Measurements from ENCODE around the gene DCAF15.

DCAF15 gene

DNA sequence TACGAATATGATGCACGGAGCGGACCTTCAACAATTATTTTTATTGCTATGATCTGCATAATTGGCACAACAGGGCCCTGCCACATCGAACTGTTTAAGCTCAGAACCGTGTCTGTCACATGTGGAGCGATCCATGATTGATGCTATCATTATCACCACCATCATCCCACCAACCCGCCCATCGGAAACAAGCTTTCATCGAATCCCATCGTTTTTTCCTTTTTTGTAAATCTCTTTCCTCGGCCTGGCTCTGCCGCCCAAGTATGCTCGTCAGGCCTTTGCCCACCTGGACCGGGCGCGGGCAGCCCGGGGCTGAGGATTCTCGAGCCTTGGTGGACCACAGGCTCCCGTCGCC, 533 bp upstream of the DCAF15 start:
- peak overlapping the region; percentile 67 for H3K4me3 ChIP-seq (ENCODE audit: low read depth, low read length)
- TF ChIP-seq, protein P1, sequence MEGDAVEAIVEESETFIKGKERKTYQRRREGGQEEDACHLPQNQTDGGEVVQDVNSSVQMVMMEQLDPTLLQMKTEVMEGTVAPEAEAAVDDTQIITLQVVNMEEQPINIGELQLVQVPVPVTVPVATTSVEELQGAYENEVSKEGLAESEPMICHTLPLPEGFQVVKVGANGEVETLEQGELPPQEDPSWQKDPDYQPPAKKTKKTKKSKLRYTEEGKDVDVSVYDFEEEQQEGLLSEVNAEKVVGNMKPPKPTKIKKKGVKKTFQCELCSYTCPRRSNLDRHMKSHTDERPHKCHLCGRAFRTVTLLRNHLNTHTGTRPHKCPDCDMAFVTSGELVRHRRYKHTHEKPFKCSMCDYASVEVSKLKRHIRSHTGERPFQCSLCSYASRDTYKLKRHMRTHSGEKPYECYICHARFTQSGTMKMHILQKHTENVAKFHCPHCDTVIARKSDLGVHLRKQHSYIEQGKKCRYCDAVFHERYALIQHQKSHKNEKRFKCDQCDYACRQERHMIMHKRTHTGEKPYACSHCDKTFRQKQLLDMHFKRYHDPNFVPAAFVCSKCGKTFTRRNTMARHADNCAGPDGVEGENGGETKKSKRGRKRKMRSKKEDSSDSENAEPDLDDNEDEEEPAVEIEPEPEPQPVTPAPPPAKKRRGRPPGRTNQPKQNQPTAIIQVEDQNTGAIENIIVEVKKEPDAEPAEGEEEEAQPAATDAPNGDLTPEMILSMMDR (IDR thresholded peaks at IDR 0.05; ENCODE audit: low read depth, low read length, missing control alignments), result no peak
- DNase-seq (ENCODE audit: low read depth), result no peak
- in situ Hi-C loops (cut with HindIII; ENCODE audit: low sequenced_read_pairs), result no loop called here

DNA sequence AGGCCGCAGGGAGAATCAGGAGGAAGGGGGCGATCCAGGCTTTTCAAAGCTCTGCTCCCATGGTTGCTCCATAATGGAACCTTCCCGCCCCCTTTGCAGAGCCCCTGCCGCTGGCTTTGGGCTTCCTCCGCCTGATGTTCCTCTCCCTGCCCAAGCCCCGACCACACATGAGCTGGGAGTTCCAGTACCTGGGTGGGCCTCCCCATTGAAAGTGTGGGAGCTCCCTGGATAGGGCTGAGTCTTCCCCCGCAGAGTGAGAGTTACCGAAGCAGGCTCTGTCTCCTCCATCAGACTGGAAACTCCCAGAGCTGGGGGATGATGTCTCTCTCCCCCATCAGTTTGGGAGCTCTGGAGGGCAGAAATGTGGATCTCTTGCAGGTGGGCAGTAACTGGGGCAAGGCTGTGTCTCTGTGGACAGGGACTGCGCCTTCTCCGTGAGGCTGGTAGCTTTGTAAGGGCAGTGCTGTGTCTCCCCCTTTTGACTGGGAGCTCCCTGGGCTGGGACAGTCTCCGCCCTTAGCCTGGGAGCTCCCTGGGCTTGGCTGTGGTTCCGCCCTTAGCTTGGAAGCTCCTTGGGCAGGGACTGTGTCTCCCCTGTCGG, 722 bp downstream of the DCAF15 start:
- in situ Hi-C loops (cut with HindIII; ENCODE audit: low sequenced_read_pairs), result no loop called here
- no peak for DNase-seq (ENCODE audit: low read depth)
- TF ChIP-seq, protein P1 (IDR thresholded peaks at IDR 0.05; ENCODE audit: low read depth, low read length, missing control alignments), result peak; percentile 9
- H3K4me3 ChIP-seq (ENCODE audit: low read depth, low read length), result peak overlapping the region; percentile 67

DNA sequence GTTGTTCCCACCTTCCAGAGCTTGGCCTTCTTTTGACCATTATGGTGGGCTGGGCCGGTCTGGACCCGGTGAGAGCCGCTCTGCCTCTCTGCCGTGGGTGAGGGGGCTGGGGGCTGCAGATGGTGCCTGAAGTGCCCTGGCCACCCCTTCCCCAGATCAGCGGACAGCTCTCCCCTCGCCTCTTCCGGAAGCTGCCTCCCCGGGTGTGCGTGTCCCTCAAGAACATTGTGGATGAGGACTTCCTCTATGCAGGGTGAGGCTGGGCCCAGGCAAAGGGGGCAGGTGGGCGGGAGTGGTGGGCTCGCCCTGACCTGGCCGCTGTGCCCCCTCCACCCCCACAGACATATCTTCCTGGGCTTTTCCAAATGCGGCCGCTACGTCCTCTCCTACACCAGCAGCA, 1.9 kb downstream of the DCAF15 start:
- DNase-seq (ENCODE audit: low read depth), result no peak
- H3K4me3 ChIP-seq (ENCODE audit: low read depth, low read length), result no peak overlapping the region
- in situ Hi-C loops (cut with HindIII; ENCODE audit: low sequenced_read_pairs), result no loop called here
- TF ChIP-seq, protein P1 (IDR thresholded peaks at IDR 0.05; ENCODE audit: low read depth, low read length, missing control alignments), result no peak

DNA sequence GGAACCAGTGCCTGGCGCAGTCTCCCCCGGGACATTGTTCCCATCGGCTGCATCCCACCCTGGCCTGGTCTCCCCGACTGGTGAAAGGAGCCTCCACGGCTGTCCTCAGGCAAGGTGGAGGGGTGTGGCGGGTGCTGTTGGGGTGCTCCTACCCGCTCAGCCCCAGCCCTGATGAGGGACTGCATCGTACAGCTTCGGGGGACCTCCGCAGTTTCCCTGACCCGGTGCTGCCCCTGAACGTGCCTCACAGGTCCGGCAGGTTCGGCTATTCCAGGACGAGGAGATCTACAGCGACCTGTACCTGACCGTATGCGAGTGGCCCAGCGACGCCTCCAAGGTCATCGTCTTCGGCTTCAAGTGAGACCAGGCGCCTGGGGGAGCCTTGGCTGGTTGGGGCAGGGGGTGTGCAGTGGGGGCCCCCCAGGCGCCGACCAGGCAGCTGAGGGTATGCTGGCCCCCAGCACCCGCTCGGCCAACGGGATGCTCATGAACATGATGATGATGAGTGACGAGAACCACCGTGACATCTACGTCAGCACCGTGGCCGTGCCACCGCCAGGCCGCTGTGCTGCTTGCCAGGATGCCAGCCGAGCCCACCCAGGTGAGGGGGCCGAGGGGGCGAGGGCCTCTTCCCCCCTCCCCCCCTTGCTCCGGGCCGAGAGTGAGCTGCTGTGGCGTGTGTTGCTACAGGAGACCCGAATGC, 3.5 kb downstream of the DCAF15 start:
- in situ Hi-C loops (cut with HindIII; ENCODE audit: low sequenced_read_pairs), result no loop called here
- H3K4me3 ChIP-seq (ENCODE audit: low read depth, low read length), result no peak overlapping the region
- no peak for DNase-seq (ENCODE audit: low read depth)
- TF ChIP-seq, protein P1 (IDR thresholded peaks at IDR 0.05; ENCODE audit: low read depth, low read length, missing control alignments), result no peak

DNA sequence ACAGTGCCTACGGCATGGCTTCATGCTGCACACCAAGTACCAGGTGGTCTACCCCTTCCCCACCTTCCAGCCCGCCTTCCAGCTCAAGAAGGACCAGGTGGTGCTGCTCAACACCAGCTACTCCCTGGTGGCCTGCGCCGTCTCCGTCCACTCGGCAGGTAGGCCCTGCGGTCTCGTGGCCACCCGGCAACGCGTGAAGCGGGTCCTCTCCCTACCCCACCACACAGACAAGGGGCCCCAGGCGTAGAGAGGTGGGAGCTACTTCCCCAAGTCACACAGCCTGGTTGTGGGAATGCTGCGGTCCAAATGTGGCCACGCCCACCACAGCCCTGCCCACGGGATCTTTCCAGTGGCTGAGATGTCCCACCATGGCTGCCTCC, 4.0 kb downstream of the DCAF15 start:
- no peak for DNase-seq (ENCODE audit: low read depth)
- TF ChIP-seq, protein P1 (IDR thresholded peaks at IDR 0.05; ENCODE audit: low read depth, low read length, missing control alignments), result no peak
- no peak overlapping the region for H3K4me3 ChIP-seq (ENCODE audit: low read depth, low read length)
- in situ Hi-C loops (cut with HindIII; ENCODE audit: low sequenced_read_pairs), result no loop called here

DNA sequence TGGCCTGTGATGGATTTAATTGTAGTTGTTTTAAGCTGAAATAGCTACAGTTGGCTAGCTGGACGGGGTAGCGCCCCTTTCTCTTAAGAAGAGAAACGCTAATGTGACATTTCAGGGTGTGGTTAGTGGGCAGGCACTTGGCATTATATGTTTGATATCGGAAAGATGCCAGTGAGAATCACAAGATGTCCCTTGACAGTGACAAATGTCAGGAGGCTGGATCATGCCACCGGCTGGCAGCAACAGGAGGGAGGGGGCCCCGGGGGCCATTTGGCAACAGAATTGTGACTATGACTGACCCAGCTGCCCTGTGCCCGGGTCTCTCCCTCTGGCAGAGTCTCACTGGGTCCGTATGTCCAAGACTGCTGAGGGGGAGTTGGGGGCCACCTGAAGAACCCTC, 4.7 kb downstream of the DCAF15 start:
- in situ Hi-C loops (cut with HindIII; ENCODE audit: low sequenced_read_pairs), result no loop called here
- no peak for DNase-seq (ENCODE audit: low read depth)
- TF ChIP-seq, protein P1 (IDR thresholded peaks at IDR 0.05; ENCODE audit: low read depth, low read length, missing control alignments), result no peak
- H3K4me3 ChIP-seq (ENCODE audit: low read depth, low read length), result no peak overlapping the region
